Pancreas (tissue), 10 donors: Measurements from ENCODE around the gene RNF123. TPM values are rescaled to one million over a fixed set of nuclear protein-coding genes. Genes with fewer than 3 reads are reported as not detected.

Source experiments
- ATAC-seq, 4 donors: fragments of 200-7000 bp; cut with Tn5 transposase; one replicate each; pipeline versions ENCODE4 v1.8.0 to v1.9.1; 2020; ENCODE audit warnings: mild to moderate bottlenecking in 4 of 4, moderate library complexity in 4 of 4
- DNase-seq, 6 donors: peaks; one replicate each; pipeline ENCODE4 v3.0.0-alpha.2; 2020
- FAIRE-seq: peaks from 2 replicates; lab custom pipeline; 2012; peaks lifted over from hg19 to GRCh38; lab: Jason Lieb, UNC
- H3K27ac ChIP-seq, 4 donors: fragments of 200-600 bp; sonication (generic); 1 replicate in 3 of 4; 2 replicates in 1 of 4; pipeline versions ENCODE4 v1.5.0 to v1.8.0; 2020
- H3K27me3 ChIP-seq, 4 donors: fragments of 200-600 bp; one replicate each; pipeline ENCODE4 v1.8.0; 2021
- H3K36me3 ChIP-seq, 3 donors: fragments of 200-600 bp; sonication (generic) in 1 of 3; one replicate each; pipeline versions ENCODE4 v1.5.0 to v1.8.0; 2020 to 2021
- H3K4me1 ChIP-seq, 3 donors: fragments of 200-600 bp; one replicate each; pipeline ENCODE4 v1.8.0; 2021
- H3K4me3 ChIP-seq, 4 donors: fragments of 200-600 bp; sonication (generic) in 2 of 4; one replicate each; pipeline versions ENCODE4 v1.5.0 to v1.8.0; 2020 to 2021
- H3K9me3 ChIP-seq, 4 donors: fragments of 200-600 bp; one replicate each; pipeline ENCODE4 v1.8.0; 2021
- WGBS, 2 donors: extraction: QIAGEN DNeasy Blood & Tissue Kit; methylation state at CpG; one replicate each; pipeline ENCODE4 v1.1.7; 2013; 5-methylcytosine and 5-hydroxymethylcytosine counted together
- intact Hi-C, 3 donors: fragments of 100-400 bp; cut with DNase I; formaldehyde crosslinking; loops; one replicate each; pipeline versions ENCODE4 v1.11.1 to v1.14.2; 2022
- polyA plus RNA-seq, 2 donors: library from polyadenylated mRNA; stranded (reverse); fragments of 200-250 nt; gene quantifications; one replicate each; pipeline ENCODE4 v1.2.3, GENCODE V29; 2013
- total RNA-seq, 6 donors: library from RNA; stranded (reverse); fragmentation: NEBNext Ultra II Directional in 4 of 6; extraction: Animal tissue kit (Norgen Biotek cat#: 25700) in 4 of 6; gene quantifications; one replicate each; pipeline versions ENCODE4 v1.2.1 to v1.2.4, GENCODE V29; 2021 to 2023
- TF ChIP-seq, protein P1 (sequence below), 4 donors: fragments of 200-600 bp; sonication (generic) in 3 of 4; IDR thresholded peaks; one replicate each; pipeline versions ENCODE4 v1.5.0 to v1.8.0; 2021; ENCODE audit warnings: antibody characterized with exemption in 4 of 4
- donor health status: healthy with polysubstance abuse.
- donor health status: DM: no; HTN: no; CAD: no; lungs with moderate emphysema.
- donor health status: DM: no; HTN: no; CAD: no.
- donor health status: control.
- donor health status: control.
- donor health status: Bipolar disorder and iron deficiency.
- donor health status: DM: yes; HTN: yes; CAD: no.
- donor health status: DM: no; HTN: no; CAD: no.
- donor health status: DM: no; HTN: no; CAD: no.
- donor health status: DM: yes; HTN: yes; CAD: no.

RNF123 gene
- total and polyA plus RNA-seq, 8 donors: 13.5 to 27.6 (median 20.6) TPM

DNA sequence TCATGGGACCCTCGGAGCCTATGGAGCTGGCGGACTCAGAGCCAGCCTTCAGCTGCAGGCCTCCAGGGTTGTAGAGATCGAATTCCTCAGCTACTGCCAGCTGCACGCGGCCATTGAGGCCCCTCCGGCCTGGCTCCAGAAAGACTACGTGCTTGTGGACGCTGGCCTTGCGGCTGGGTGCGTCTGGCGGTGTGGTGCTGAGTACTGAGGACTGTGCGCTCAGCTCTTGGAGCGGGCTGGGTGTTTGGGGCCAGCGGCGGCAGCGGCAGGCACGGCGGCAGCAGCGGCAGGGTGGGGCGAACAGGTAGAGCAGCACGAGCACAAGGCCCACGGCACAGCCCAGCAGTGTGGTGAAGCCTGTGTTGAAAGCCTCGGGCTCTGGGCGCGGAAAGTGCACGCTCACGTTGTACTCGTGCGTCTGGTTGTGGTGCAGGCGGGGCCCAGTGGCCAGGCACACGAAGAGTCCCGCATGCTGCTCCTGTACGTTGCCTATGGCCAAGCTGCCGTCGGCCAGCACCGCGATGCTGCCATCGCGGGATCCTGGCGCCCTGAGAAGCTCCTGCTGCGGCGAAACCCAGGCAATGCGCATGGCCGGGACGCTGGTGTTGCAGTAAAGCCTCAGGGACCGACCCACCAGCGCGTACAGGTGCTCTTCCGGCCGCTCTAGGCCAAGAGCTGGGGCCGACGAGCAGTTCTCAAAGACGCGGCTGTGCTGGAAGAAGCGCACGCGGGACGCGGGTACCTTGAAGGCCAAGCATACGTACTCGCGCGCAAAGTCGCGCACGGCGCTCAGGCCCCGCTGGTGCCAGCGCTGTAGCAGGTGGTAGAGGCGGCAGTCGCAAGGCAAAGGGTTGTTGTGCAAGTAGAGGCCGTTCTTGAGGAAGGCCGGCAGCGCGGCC is 28.9 kb downstream of the RNF123 start:
- intact Hi-C loops: no loop called here
- ATAC-seq: peak in 1 of 4 donors; percentile 6
- Histone ChIP-seq H3K4me1 (peaks cover 0 to 13% (median 0%) of the 10 kb centered on the region in 3 donors), H3K27ac (no peak overlapping the region), H3K4me3 (no peak overlapping the region), H3K27me3 (no peaks in the 10 kb centered on the region), H3K9me3 (no peaks in the 10 kb centered on the region), H3K36me3 (peaks cover 0 to 10% (median 5%) of the 10 kb centered on the region in 3 donors)
- 66 to 71% methylated on average over 73 to 75 of the region's 75 CpGs for WGBS, 2 donors
- FAIRE-seq: no peak
- DNase-seq: peak in 5 of 6 donors; percentile 18 to 81 (median 59)
- TF ChIP-seq, protein P1, sequence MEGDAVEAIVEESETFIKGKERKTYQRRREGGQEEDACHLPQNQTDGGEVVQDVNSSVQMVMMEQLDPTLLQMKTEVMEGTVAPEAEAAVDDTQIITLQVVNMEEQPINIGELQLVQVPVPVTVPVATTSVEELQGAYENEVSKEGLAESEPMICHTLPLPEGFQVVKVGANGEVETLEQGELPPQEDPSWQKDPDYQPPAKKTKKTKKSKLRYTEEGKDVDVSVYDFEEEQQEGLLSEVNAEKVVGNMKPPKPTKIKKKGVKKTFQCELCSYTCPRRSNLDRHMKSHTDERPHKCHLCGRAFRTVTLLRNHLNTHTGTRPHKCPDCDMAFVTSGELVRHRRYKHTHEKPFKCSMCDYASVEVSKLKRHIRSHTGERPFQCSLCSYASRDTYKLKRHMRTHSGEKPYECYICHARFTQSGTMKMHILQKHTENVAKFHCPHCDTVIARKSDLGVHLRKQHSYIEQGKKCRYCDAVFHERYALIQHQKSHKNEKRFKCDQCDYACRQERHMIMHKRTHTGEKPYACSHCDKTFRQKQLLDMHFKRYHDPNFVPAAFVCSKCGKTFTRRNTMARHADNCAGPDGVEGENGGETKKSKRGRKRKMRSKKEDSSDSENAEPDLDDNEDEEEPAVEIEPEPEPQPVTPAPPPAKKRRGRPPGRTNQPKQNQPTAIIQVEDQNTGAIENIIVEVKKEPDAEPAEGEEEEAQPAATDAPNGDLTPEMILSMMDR (IDR thresholded peaks at IDR 0.05): no peak

DNA sequence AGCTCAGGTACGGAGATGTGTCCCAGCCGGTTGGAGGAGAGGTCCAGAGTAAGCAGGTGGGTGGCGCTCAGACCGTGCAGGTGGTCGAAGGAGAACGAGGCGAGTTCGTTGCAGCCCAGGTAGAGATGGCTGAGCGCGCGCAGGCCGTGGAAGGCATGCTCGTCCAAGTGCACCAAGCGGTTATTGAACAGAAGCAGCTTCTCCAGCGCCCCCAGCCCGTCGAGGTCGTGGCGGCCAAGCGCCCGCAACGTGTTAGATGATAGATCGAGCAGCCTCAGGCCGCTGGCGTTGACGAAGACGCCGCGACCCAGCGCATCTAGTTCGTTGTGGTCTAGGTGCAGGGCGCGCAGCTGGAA is 29.5 kb downstream of the RNF123 start:
- Histone ChIP-seq H3K27ac (peak overlapping the region in 1 of 4 donors; percentile 25), H3K9me3 (no peaks in the 10 kb centered on the region), H3K27me3 (no peaks in the 10 kb centered on the region), H3K36me3 (peaks cover 0 to 10% (median 5%) of the 10 kb centered on the region in 3 donors), H3K4me1 (peaks cover 0 to 13% (median 0%) of the 10 kb centered on the region in 3 donors), H3K4me3 (peak overlapping the region in 3 of 4 donors; percentile 35 to 52 (median 42))
- ATAC-seq: peak in 1 of 4 donors; percentile 4
- 15 to 20% methylated on average over 33 of the region's 33 CpGs for WGBS, 2 donors
- intact Hi-C loops: no loop called here
- TF ChIP-seq, protein P1 (IDR thresholded peaks at IDR 0.05): no peak
- no peak for FAIRE-seq
- peak in 4 of 6 donors; percentile 56 to 88 (median 65) for DNase-seq

DNA sequence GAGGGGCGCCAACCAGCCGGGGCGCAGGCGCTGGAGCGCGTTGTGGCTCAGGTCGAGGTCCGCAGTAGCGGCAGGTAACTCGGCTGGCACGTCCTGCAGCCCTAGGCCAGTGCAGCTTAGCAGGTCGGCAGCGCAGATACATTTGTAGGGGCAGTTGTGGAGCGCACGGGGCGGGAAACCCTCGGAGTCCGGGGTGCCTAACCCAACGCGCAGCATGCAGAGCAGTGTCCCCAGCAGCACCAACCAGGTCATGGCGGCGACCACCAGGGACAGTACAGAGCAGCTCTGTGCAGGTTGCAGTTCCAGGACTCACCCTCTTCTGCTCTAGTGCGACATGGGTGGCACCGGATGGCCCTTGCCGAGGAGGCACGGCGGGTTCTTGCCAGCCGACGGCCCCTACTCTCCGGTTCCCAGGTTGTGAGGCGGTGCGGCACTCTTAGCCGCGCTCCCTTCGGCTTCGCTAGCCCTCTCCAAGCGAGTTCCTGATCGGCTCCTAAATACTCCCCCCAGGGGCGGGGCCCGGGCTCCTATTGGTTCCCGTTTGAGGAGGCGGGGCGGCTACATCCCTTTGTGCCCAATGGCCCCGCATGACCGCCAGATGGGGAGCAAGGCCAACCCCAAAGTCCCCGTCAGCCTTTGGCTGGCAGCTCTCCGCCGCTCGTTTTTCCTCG is 30.0 kb downstream of the RNF123 start, which contains the start of gene AMIGO3:
Gene AMIGO3, minus strand, starts transcription at position 471 of the 671 bp plus-strand sequence. Its CDS starts 219 bp downstream, at position 252.
- ATAC-seq (peak; percentile 53 to 79 (median 75)), FAIRE-seq (peak; percentile 82), DNase-seq (peak; percentile 95 to 98 (median 96))
- H3K4me3 ChIP-seq: peak within 1 kb of the TSS in 3 of 4 donors; percentile 35 to 52 (median 42)
- H3K27me3 ChIP-seq: no peaks in the 10 kb centered on the region
- H3K4me1 ChIP-seq: peaks cover under 1 to 13% (median under 1%) of the 10 kb centered on the region in 3 donors
- H3K27ac ChIP-seq: peak within 1 kb of the TSS in 3 of 4 donors; percentile 18 to 37 (median 25)
- TF ChIP-seq, protein P1 (IDR thresholded peaks at IDR 0.05): peak; percentile 14 to 60 (median 45)
- no peaks in the 10 kb centered on the region for H3K9me3 ChIP-seq
- 1 to 2% methylated on average over 50 of the region's 50 CpGs for WGBS, 2 donors
- H3K36me3 ChIP-seq: peaks cover 0 to 10% (median 5%) of the 10 kb centered on the region in 3 donors
- intact Hi-C loops: no loop called here

DNA sequence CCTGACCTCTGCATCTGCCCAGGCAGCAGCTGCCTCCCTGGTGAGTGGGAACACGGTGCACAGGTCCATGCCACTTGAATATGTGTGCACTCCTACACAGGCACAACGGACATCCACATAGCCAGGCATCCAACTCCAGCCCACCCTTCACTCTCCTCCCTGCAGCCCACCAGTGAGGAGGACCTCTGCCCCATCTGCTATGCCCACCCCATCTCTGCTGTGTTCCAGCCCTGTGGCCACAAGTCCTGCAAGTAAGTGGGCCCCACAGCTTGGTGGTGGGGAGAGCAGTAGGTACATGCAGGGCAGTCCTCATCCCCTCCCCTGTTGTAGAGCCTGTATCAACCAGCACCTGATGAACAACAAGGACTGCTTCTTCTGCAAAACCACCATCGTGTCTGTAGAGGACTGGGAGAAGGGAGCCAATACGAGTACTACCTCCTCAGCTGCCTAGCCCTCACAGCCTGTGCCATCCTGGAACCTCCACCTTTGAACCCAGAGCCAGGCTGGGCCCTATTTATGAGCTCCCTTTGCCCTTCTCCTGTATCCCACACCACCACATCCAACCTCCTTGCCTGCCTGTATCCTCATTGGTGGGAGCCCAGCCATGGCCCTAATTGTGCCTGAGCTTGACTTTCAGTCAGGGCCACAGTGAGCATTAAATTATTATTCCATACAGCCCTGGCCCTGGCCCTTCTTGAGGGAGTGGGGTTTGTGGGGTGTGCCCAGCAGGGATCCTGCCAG is 31.7 kb downstream of the RNF123 start:
- WGBS, 2 donors: 52 to 58% methylated on average over 4 of the region's 4 CpGs
- FAIRE-seq (no peak), ATAC-seq (no peak), DNase-seq (peak in 2 of 6 donors; percentile 53 to 63)
- H3K4me1 ChIP-seq: peaks cover 4 to 17% (median 6%) of the 10 kb centered on the region in 3 donors
- intact Hi-C loops: no loop called here
- H3K27ac ChIP-seq: no peak overlapping the region
- no peak overlapping the region for H3K4me3 ChIP-seq
- TF ChIP-seq, protein P1 (IDR thresholded peaks at IDR 0.05): no peak
- no peaks in the 10 kb centered on the region for H3K27me3 ChIP-seq
- H3K9me3 ChIP-seq: no peaks in the 10 kb centered on the region
- peaks cover 0 to 10% (median 5%) of the 10 kb centered on the region in 3 donors for H3K36me3 ChIP-seq
